ENCODE data around the gene THSD7A. TPM values are rescaled to one million over a fixed set of nuclear protein-coding genes. Genes with fewer than 3 reads are reported as not detected.

THSD7A gene
- total RNA-seq, 1 donor from 2014 or later: 1.5 TPM

GRCh38 chr7:11667810-11668185 lies 164.2 kb downstream of the THSD7A start:
- ATAC-seq (no peak), DNase-seq (ENCODE audit: missing footprints) (no peak)
- intact Hi-C loops (cut with DNase I): no loop called here

DNA sequence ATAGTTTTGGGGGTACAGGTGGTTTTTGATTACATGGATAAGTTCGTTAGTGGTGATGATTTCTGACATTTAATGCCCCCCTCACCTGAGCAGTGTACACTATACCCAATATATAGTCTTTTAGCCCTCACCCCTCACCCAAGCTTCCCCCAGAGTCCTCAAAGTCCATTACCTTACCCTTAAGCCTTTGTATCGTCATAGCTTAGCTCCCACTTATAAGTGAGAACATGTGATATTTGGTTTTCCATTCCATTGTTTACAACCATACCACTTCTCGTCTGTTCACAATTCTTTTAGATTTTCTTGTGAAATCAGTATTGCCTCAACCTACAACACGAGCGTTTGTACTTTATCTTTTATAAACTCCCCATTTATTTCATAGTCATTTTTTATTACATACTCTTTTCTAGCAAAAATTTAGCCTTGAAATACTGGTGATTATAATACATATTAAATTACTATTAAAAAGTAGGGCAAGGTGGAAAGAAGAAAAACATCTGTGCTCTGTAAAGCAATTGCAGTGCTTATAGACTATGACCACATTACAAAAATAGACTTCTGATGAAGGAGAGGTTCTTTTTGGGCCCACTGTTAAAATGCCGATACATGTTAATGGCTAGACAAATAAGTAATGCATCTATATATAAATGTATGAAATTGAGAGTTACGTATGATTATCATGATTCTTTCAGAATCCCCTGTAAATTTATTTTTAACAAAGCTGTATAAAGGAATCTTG lies 164.8 kb downstream of the THSD7A start:
- ATAC-seq (no peak), DNase-seq (ENCODE audit: missing footprints) (no peak)
- intact Hi-C loops (cut with DNase I): no loop called here

GRCh38 chr7:11665357-11665756 lies 166.6 kb downstream of the THSD7A start:
- intact Hi-C loops (cut with DNase I): no loop called here

DNA sequence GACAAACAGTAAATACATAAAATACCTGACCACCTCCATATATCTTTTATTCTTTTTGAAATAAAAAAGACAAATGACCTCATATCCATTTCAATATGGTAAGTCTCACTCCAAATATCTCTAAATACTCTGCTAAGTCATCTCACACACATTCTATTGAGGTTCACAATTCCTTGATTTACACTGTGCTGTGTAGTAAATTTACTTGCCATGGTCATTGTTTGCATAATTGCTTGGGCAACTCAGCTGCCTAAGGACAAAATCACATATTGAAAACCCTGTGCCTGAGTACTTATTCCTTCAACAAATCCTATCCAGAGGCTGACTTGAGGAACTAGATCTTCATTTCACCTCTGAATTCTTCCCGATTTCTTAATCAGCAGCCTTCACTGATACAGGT lies 176.4 kb downstream of the THSD7A start:
- ATAC-seq (no peak), DNase-seq (ENCODE audit: missing footprints) (no peak)
- intact Hi-C loops (cut with DNase I): no loop called here

More at GRCh38 chr7:11665357-11665756, 166.6 kb downstream of the THSD7A start:
- DNase-seq (ENCODE audit: missing footprints): no peak
- ATAC-seq: no peak

- ATAC-seq (no peak), DNase-seq (ENCODE audit: missing footprints) (no peak)
- intact Hi-C loops (cut with DNase I): no loop called here
Measured at GRCh38 chr7:11655163-11655562, 176.8 kb downstream of the THSD7A start.

GRCh38 chr7:11650500-11650899 lies 181.5 kb downstream of the THSD7A start:
- ATAC-seq: no peak
- intact Hi-C loops (cut with DNase I): no loop called here
- no peak for DNase-seq (ENCODE audit: missing footprints)

DNA sequence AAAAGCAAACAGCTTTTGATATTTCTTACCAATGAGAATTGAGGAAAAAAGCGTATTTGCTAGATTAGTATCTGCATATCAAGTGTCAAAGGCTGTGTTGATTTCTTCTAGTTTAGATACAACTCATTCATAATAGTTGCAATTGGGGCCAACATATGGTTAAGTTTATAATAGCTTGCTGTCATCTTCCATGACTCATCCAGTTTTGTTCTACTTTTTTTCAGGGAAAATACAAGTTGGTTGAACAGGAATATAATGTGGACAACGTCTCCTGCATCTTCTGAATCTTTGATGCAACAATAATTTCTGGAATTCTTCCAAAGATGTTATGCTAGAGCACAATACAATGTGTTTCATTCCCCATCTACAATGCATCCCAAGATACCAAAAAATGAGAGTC lies 182.0 kb downstream of the THSD7A start:
- ATAC-seq (no peak), DNase-seq (ENCODE audit: missing footprints) (no peak)
- intact Hi-C loops (cut with DNase I): no loop called here

DNA sequence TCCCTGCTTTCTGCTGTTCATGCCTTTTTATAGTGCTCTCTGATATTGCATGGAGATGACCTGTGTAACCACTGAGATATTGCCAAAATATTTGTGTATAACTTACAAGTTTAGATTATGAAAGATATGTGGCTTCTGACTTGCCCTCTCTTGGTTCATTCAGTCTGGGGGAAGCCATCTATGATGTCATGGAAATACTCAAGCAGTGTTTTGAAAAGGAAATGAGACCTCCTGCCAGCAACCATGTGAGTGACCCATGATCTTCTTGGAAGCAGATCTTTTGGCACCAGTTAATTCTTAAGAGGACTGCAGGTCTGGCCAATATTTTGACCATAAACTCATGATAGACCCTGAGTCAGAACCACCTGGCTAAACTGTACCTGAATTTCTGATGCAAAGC lies 183.0 kb downstream of the THSD7A start:
- ATAC-seq: no peak
- no peak for DNase-seq (ENCODE audit: missing footprints)
- intact Hi-C loops (cut with DNase I): no loop called here

- no peak for DNase-seq (ENCODE audit: missing footprints)
- peak; percentile 34 for ATAC-seq
- intact Hi-C loops (cut with DNase I): no loop called here
Measured at GRCh38 chr7:11648101-11648500, 183.9 kb downstream of the THSD7A start.

GRCh38 chr7:11642841-11643240 lies 189.2 kb downstream of the THSD7A start:
- intact Hi-C loops (cut with DNase I): no loop called here
- ATAC-seq (no peak), DNase-seq (ENCODE audit: missing footprints) (no peak)

GRCh38 chr7:11642276-11642675 lies 189.7 kb downstream of the THSD7A start:
- DNase-seq (ENCODE audit: missing footprints) (no peak), ATAC-seq (no peak)
- intact Hi-C loops (cut with DNase I): no loop called here

- no peak for DNase-seq (ENCODE audit: missing footprints)
- intact Hi-C loops (cut with DNase I): no loop called here
- ATAC-seq: no peak
Measured at GRCh38 chr7:11638011-11638774, 193.8 kb downstream of the THSD7A start.

DNA sequence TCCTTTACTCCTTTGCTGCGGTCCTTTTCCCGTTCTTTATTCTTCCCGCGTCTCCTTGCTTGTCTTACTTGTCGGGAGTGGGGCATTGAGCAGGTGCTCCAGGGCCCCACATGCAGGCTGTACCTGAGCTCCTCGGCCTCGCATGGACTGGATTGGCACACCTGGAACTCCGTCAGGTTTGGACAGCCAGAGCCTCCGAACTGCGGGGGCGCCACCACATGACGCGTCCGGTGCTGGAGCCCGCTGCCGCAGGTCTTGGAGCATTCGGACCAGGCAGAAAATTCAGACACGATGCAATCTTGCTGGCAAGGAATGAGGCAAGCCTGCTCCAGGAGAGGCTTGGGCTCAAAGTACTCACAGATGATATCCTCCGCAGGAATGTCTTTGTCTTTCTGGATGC lies 195.7 kb downstream of the THSD7A start:
- intact Hi-C loops (cut with DNase I): no loop called here
- peak; percentile 50 for DNase-seq (ENCODE audit: missing footprints)
- no peak for ATAC-seq

- DNase-seq (ENCODE audit: missing footprints) (no peak), ATAC-seq (no peak)
Measured at GRCh38 chr7:11633310-11633709, 198.7 kb downstream of the THSD7A start.

GRCh38 chr7:11630355-11630754 lies 201.6 kb downstream of the THSD7A start:
- no peak for ATAC-seq
- intact Hi-C loops (cut with DNase I): no loop called here
- no peak for DNase-seq (ENCODE audit: missing footprints)

More at GRCh38 chr7:11633310-11633709, 198.7 kb downstream of the THSD7A start:
- intact Hi-C loops (cut with DNase I): no loop called here

- intact Hi-C loops (cut with DNase I): no loop called here
- DNase-seq (ENCODE audit: missing footprints) (no peak), ATAC-seq (no peak)
Measured at GRCh38 chr7:11625669-11626068, 206.3 kb downstream of the THSD7A start.

GRCh38 chr7:11623093-11623678 lies 208.8 kb downstream of the THSD7A start:
- ATAC-seq: no peak
- no peak for DNase-seq (ENCODE audit: missing footprints)
- intact Hi-C loops (cut with DNase I): no loop called here

GRCh38 chr7:11620406-11621253 lies 211.4 kb downstream of the THSD7A start:
- intact Hi-C loops (cut with DNase I): no loop called here
- ATAC-seq: no peak

GRCh38 chr7:11616466-11616865 lies 215.5 kb downstream of the THSD7A start:
- ATAC-seq: no peak
- no peak for DNase-seq (ENCODE audit: missing footprints)
- intact Hi-C loops (cut with DNase I): no loop called here

More at GRCh38 chr7:11620406-11621253, 211.4 kb downstream of the THSD7A start:
- no peak for DNase-seq (ENCODE audit: missing footprints)
